Mesendoderm (in vitro differentiated cells): ENCODE measurements around the gene RGS8.
A peak's percentile ranks its signal among the peaks of the same experiment; 100 is the strongest.
"Not testable (repeated sequence)": the region's sequence is repeated elsewhere in the genome, so short reads cannot be mapped to it uniquely, and the experiment has no call there.

Experiments used
- DNase-seq: peaks from one replicate; pipeline ENCODE4 v3.0.0; 2013
- H2AK5ac ChIP-seq: 2 replicates; pipeline ENCODE4 v1.6.1; 2013; ENCODE audit warnings: low read length, inconsistent platforms
- H2BK120ac ChIP-seq: 2 replicates; pipeline ENCODE4 v1.6.1; 2013; ENCODE audit warnings: low read depth, mild to moderate bottlenecking, low read length, moderate library complexity, mixed read lengths
- H2BK15ac ChIP-seq: replicated peaks from 2 replicates; pipeline ENCODE4 v1.6.1; 2013; ENCODE audit warnings: low read depth, mild to moderate bottlenecking, moderate library complexity
- H2BK5ac ChIP-seq: 2 replicates; pipeline ENCODE4 v1.6.1; 2013; ENCODE audit warnings: low read length, inconsistent platforms
- H3K18ac ChIP-seq: 2 replicates; pipeline ENCODE4 v1.6.1; 2013; ENCODE audit warnings: mild to moderate bottlenecking, low read length, mixed read lengths
- H3K23ac ChIP-seq: one replicate; pipeline ENCODE4 v1.6.1; 2013; ENCODE audit warnings: low read length
- H3K27ac ChIP-seq: 2 replicates; pipeline ENCODE4 v1.5.1; 2013; ENCODE audit warnings: low read depth, mild to moderate bottlenecking, inconsistent platforms, low read length, moderate library complexity
- H3K27me3 ChIP-seq: 2 replicates; pipeline ENCODE4 v1.6.1; 2013; ENCODE audit warnings: low read length, control low read depth, mild to moderate bottlenecking, inconsistent platforms; ENCODE audit not compliant: insufficient read depth, poor library complexity
- H3K36me3 ChIP-seq: 2 replicates; pipeline ENCODE4 v1.6.1; 2013; ENCODE audit warnings: low read length, inconsistent platforms; ENCODE audit not compliant: control insufficient read depth, insufficient read depth
- H3K4ac ChIP-seq: one replicate; pipeline ENCODE4 v1.6.1; 2013; ENCODE audit warnings: low read depth, mild to moderate bottlenecking, low read length, moderate library complexity
- H3K4me1 ChIP-seq: 2 replicates; pipeline ENCODE4 v1.6.1; 2013; ENCODE audit warnings: low read depth, low read length, inconsistent platforms; ENCODE audit not compliant: control insufficient read depth
- H3K4me2 ChIP-seq: 2 replicates; pipeline ENCODE4 v1.6.1; 2013; ENCODE audit warnings: low read length
- H3K4me3 ChIP-seq: 2 replicates; pipeline ENCODE4 v1.5.1; 2013; ENCODE audit warnings: mild to moderate bottlenecking, low read length
- H3K56ac ChIP-seq: one replicate; pipeline ENCODE4 v1.6.1; 2013; ENCODE audit warnings: low read length
- H3K79me1 ChIP-seq: 2 replicates; pipeline ENCODE4 v1.6.1; 2013; ENCODE audit warnings: low read length, inconsistent platforms
- H3K79me2 ChIP-seq: 2 replicates; pipeline ENCODE4 v1.6.1; 2013; ENCODE audit warnings: mild to moderate bottlenecking, low read length; ENCODE audit not compliant: control insufficient read depth, insufficient read depth
- H3K9ac ChIP-seq: 2 replicates; pipeline ENCODE4 v1.6.1; 2013; ENCODE audit warnings: low read length, inconsistent platforms
- H4K5ac ChIP-seq: one replicate; pipeline ENCODE4 v1.6.1; 2013; ENCODE audit warnings: low read length
- H4K8ac ChIP-seq: one replicate; pipeline ENCODE4 v1.6.1; 2013; ENCODE audit warnings: low read depth, mild to moderate bottlenecking, control low read depth, low read length, moderate library complexity
- WGBS: extraction: QIAGEN DNeasy Blood & Tissue Kit; methylation state at CpG from one replicate; pipeline ENCODE4 v1.1.7; 2013; ENCODE audit warnings: low lambda C conversion rate, missing lambda C conversion rate; ENCODE audit not compliant: insufficient coverage; ENCODE audit errors: extremely low coverage; 5-methylcytosine and 5-hydroxymethylcytosine counted together

Gene RGS8

GRCh38 chr1:182700351-182700709 is 15.9 kb upstream of the RGS8 start:
- WGBS: no CpG with 5 or more reads among the region's 9 CpGs
- Histone ChIP-seq H3K56ac (peak overlapping the region; percentile 75), H2AK5ac (no peak overlapping the region), H3K4me2 (peak overlapping the region; percentile 45), H3K23ac (no peak overlapping the region), H4K8ac (no peak overlapping the region), H2BK15ac (no peak overlapping the region), H3K9ac (peak overlapping the region; percentile 44), H3K79me2 (no peaks in the 10 kb centered on the region), H3K4me3 (no peak overlapping the region), H3K27ac (no peak overlapping the region), H3K4me1 (peaks cover 26% of the 10 kb centered on the region), H3K4ac (no peak overlapping the region), H3K79me1 (no peaks in the 10 kb centered on the region), H3K18ac (no peak overlapping the region), H2BK5ac (no peak overlapping the region), H2BK120ac (no peak overlapping the region), H3K36me3 (no peaks in the 10 kb centered on the region), H4K5ac (no peak overlapping the region), H3K27me3 (no peaks in the 10 kb centered on the region)
- DNase-seq: peak; percentile 49

- no peaks in the 10 kb centered on the region for H3K27me3 ChIP-seq
- H3K18ac ChIP-seq: peak overlapping the region; percentile 69
- H2BK120ac ChIP-seq: no peak overlapping the region
- H3K4me2 ChIP-seq: peak overlapping the region; percentile 45
- H3K56ac ChIP-seq: peak overlapping the region; percentile 75
- no peak overlapping the region for H2BK5ac ChIP-seq
- H3K79me1 ChIP-seq: no peaks in the 10 kb centered on the region
- H3K9ac ChIP-seq: peak overlapping the region; percentile 44
- H3K27ac ChIP-seq: no peak overlapping the region
- no CpG with 5 or more reads among the region's 27 CpGs for WGBS
- no peak overlapping the region for H3K23ac ChIP-seq
- peak; percentile 78 for DNase-seq
- H4K5ac ChIP-seq: no peak overlapping the region
- peak overlapping the region; percentile 5 for H2BK15ac ChIP-seq
- H4K8ac ChIP-seq: no peak overlapping the region
- no peaks in the 10 kb centered on the region for H3K79me2 ChIP-seq
- no peak overlapping the region for H3K4me3 ChIP-seq
- H2AK5ac ChIP-seq: no peak overlapping the region
- H3K4me1 ChIP-seq: peaks cover 26% of the 10 kb centered on the region
- no peaks in the 10 kb centered on the region for H3K36me3 ChIP-seq
- peak overlapping the region; percentile 93 for H3K4ac ChIP-seq
Measured at GRCh38 chr1:182699393-182700350, 15.3 kb upstream of the RGS8 start.

DNA sequence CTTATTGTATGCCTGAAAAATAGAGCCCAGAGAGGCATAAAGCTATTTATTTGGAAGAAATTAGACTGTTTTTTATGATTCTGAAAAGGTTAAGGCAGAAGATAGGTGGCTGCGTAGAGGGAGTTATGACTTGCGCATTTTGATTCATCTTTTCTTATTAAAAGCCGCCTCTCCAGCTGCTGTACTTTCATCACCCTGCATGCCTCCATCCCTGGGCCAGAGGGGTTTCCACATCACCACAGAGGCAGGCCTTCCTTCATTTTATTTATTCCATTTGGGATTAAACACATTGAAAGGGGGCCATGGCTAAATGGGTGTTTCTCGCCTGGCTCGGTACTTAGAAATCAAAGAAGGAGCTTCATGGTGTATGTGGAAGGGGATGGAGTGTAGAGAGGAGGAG is 14.6 kb upstream of the RGS8 start:
- Histone ChIP-seq H2BK5ac (no peak overlapping the region), H3K27ac (no peak overlapping the region)
- WGBS: no CpG with 5 or more reads among the region's 5 CpGs

GRCh38 chr1:182693139-182693538 is 8.8 kb upstream of the RGS8 start:
- H4K8ac ChIP-seq, H2AK5ac ChIP-seq, H2BK120ac ChIP-seq, H3K27ac ChIP-seq, DNase-seq, H3K79me1 ChIP-seq, H3K4me3 ChIP-seq, H3K4ac ChIP-seq, H3K4me1 ChIP-seq, H3K18ac ChIP-seq, H2BK5ac ChIP-seq, H3K36me3 ChIP-seq, H3K56ac ChIP-seq, H3K27me3 ChIP-seq, H2BK15ac ChIP-seq, H3K23ac ChIP-seq, H3K79me2 ChIP-seq, H3K9ac ChIP-seq, H4K5ac ChIP-seq, H3K4me2 ChIP-seq: not testable (repeated sequence)

More for the DNA sequence above, 14.6 kb upstream of the RGS8 start:
- H2BK120ac ChIP-seq: no peak overlapping the region
- no peaks in the 10 kb centered on the region for H3K79me2 ChIP-seq
- H3K4me1 ChIP-seq: peaks cover 19% of the 10 kb centered on the region
- H3K79me1 ChIP-seq: no peaks in the 10 kb centered on the region
- no peak overlapping the region for H2BK15ac ChIP-seq
- H3K23ac ChIP-seq: no peak overlapping the region
- no peak overlapping the region for H4K8ac ChIP-seq
- H3K4ac ChIP-seq: peak overlapping the region; percentile 93
- no peak for DNase-seq
- no peak overlapping the region for H3K4me3 ChIP-seq
- H3K36me3 ChIP-seq: no peaks in the 10 kb centered on the region
- H3K18ac ChIP-seq: peak overlapping the region; percentile 69
- no peak overlapping the region for H4K5ac ChIP-seq
- no peak overlapping the region for H2AK5ac ChIP-seq
- no peak overlapping the region for H3K4me2 ChIP-seq
- no peaks in the 10 kb centered on the region for H3K27me3 ChIP-seq
- no peak overlapping the region for H3K9ac ChIP-seq
- peak overlapping the region; percentile 66 for H3K56ac ChIP-seq

DNA sequence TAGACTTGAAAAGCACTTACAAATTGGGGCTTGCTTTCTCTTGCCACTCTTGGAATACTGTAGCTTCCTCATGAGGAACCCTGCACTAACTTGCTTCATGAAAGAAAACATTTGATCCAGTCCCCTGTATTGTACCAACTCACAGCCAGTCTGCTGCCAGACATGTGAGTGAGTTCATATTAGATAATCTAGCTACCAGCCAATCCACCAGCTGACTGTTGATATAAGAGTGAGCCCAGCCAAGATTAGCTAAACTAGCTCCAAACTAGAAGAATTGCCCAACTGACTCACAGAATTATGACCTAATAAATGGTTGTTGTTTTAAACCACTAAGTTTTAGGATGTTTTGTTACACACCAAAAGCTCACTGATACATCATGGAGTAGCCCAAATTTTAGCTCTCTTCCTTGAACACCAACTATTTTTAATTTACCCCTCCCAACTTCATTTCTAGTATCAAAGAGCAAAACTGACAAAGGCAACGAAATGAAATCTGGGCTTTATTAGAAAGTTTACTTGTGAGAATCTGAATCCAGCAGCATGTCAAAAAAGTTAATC is 6.6 kb upstream of the RGS8 start:
- Histone ChIP-seq H2AK5ac (no peak overlapping the region), H3K4me3 (no peak overlapping the region), H3K36me3 (no peaks in the 10 kb centered on the region), H4K8ac (no peak overlapping the region), H4K5ac (no peak overlapping the region), H2BK15ac (peak overlapping the region; percentile 11), H3K9ac (no peak overlapping the region), H3K56ac (no peak overlapping the region), H3K4me1 (no peaks in the 10 kb centered on the region), H3K4ac (no peak overlapping the region), H3K79me2 (no peaks in the 10 kb centered on the region), H2BK5ac (no peak overlapping the region), H3K27me3 (no peaks in the 10 kb centered on the region), H3K23ac (no peak overlapping the region), H3K79me1 (no peaks in the 10 kb centered on the region), H2BK120ac (no peak overlapping the region), H3K4me2 (no peak overlapping the region), H3K27ac (no peak overlapping the region), H3K18ac (no peak overlapping the region)
- no CpG with 5 or more reads among the region's 1 CpG for WGBS
- no peak for DNase-seq
